Measurements from ENCODE around the gene PPP1CA. TPM values are rescaled to one million over a fixed set of nuclear protein-coding genes. Genes with fewer than 3 reads are reported as not detected.

PPP1CA gene
- polyA plus RNA-seq, 3 donors from 2014 or later = 830 to 1,276 (median 950) TPM

GRCh38 chr11:67389477-67389876 is 12.2 kb downstream of the PPP1CA start:
- H3K9me3 Mint-ChIP-seq = no peaks in the 10 kb centered on the region
- peak overlapping the region; percentile 50 to 87 (median 67) for H3K27ac Mint-ChIP-seq
- peaks cover 0 to 3% (median 0%) of the 10 kb centered on the region in 3 donors for H3K36me3 Mint-ChIP-seq

GRCh38 chr11:67387518-67387917 is 14.1 kb downstream of the PPP1CA start:
- H3K36me3 Mint-ChIP-seq = no peaks in the 10 kb centered on the region

More at GRCh38 chr11:67389477-67389876, 12.2 kb downstream of the PPP1CA start:
- peak overlapping the region; percentile 73 to 79 (median 77) for H3K4me3 Mint-ChIP-seq
- DNase-seq = peak in 2 of 3 donors; percentile 42 to 49
- H3K27me3 Mint-ChIP-seq (ENCODE audit: low read depth in 3 of 3) = peaks cover 4 to 10% (median 6%) of the 10 kb centered on the region in 3 donors
- peaks cover 37 to 38% of the 10 kb centered on the region in 2 donors for H3K4me1 Mint-ChIP-seq

GRCh38 chr11:67387069-67387468 is 14.6 kb downstream of the PPP1CA start:
- Mint-ChIP-seq H3K4me3 (no peak overlapping the region), H3K27ac (no peak overlapping the region), H3K9me3 (no peaks in the 10 kb centered on the region), H3K36me3 (no peaks in the 10 kb centered on the region), H3K4me1 (peaks cover 26 to 27% of the 10 kb centered on the region in 2 donors), H3K27me3 (ENCODE audit: low read depth in 3 of 3) (peaks cover 2 to 10% (median 3%) of the 10 kb centered on the region in 3 donors)
- no peak for DNase-seq

More at GRCh38 chr11:67387518-67387917, 14.1 kb downstream of the PPP1CA start:
- no peaks in the 10 kb centered on the region for H3K9me3 Mint-ChIP-seq
- H3K4me3 Mint-ChIP-seq = peak overlapping the region in 1 of 5 donors; percentile 29
- peaks cover 26 to 27% of the 10 kb centered on the region in 2 donors for H3K4me1 Mint-ChIP-seq
- H3K27me3 Mint-ChIP-seq (ENCODE audit: low read depth in 3 of 3) = peaks cover 4 to 12% (median 6%) of the 10 kb centered on the region in 3 donors
- H3K27ac Mint-ChIP-seq = peak overlapping the region in 1 of 6 donors; percentile 58
- DNase-seq = no peak

- H3K27ac Mint-ChIP-seq = no peak overlapping the region
- no peak overlapping the region for H3K4me3 Mint-ChIP-seq
- H3K27me3 Mint-ChIP-seq (ENCODE audit: low read depth in 3 of 3) = peaks cover 2 to 4% (median 3%) of the 10 kb centered on the region in 3 donors
Measured at GRCh38 chr11:67384851-67385366, 16.7 kb downstream of the PPP1CA start.

GRCh38 chr11:67382276-67383136 is 19.2 kb downstream of the PPP1CA start:
- Mint-ChIP-seq H3K27ac (peak overlapping the region in 3 of 6 donors; percentile 3 to 88 (median 87)), H3K9me3 (no peaks in the 10 kb centered on the region), H3K4me3 (peak overlapping the region in 2 of 5 donors; percentile 26 to 50), H3K4me1 (peaks cover 17 to 19% of the 10 kb centered on the region in 2 donors), H3K36me3 (no peaks in the 10 kb centered on the region), H3K27me3 (ENCODE audit: low read depth in 3 of 3) (peaks cover 2 to 3% (median 2%) of the 10 kb centered on the region in 3 donors)
- DNase-seq = peak; percentile 80 to 84 (median 82)

More at GRCh38 chr11:67384851-67385366, 16.7 kb downstream of the PPP1CA start:
- Mint-ChIP-seq H3K9me3 (no peaks in the 10 kb centered on the region), H3K4me1 (peaks cover 26 to 30% of the 10 kb centered on the region in 2 donors), H3K36me3 (no peaks in the 10 kb centered on the region)
- DNase-seq = no peak

GRCh38 chr11:67381244-67381972 is 20.2 kb downstream of the PPP1CA start:
- Mint-ChIP-seq H3K36me3 (no peaks in the 10 kb centered on the region), H3K27ac (peak overlapping the region; percentile 63 to 84 (median 74)), H3K9me3 (no peaks in the 10 kb centered on the region), H3K4me3 (peak overlapping the region in 3 of 5 donors; percentile 6 to 58 (median 51)), H3K4me1 (peaks cover 17 to 19% of the 10 kb centered on the region in 2 donors), H3K27me3 (ENCODE audit: low read depth in 3 of 3) (peaks cover 3 to 4% (median 4%) of the 10 kb centered on the region in 3 donors)
- no peak for DNase-seq

- H3K4me3 Mint-ChIP-seq = no peak overlapping the region
- H3K27me3 Mint-ChIP-seq (ENCODE audit: low read depth in 3 of 3) = peaks cover 2 to 7% (median 6%) of the 10 kb centered on the region in 3 donors
- H3K27ac Mint-ChIP-seq = no peak overlapping the region
- H3K9me3 Mint-ChIP-seq = no peaks in the 10 kb centered on the region
- peaks cover 23 to 24% of the 10 kb centered on the region in 2 donors for H3K4me1 Mint-ChIP-seq
- DNase-seq = no peak
- H3K36me3 Mint-ChIP-seq = no peaks in the 10 kb centered on the region
Measured at GRCh38 chr11:67379061-67380058, 22.3 kb downstream of the PPP1CA start.

GRCh38 chr11:67378544-67378943 is 23.1 kb downstream of the PPP1CA start:
- peaks cover 3 to 12% (median 9%) of the 10 kb centered on the region in 3 donors for H3K27me3 Mint-ChIP-seq (ENCODE audit: low read depth in 3 of 3)
- peaks cover 29 to 31% of the 10 kb centered on the region in 2 donors for H3K4me1 Mint-ChIP-seq
- H3K36me3 Mint-ChIP-seq = no peaks in the 10 kb centered on the region
- H3K9me3 Mint-ChIP-seq = peaks cover 0 to under 1% (median 0%) of the 10 kb centered on the region in 6 donors
- no peak overlapping the region for H3K27ac Mint-ChIP-seq
- no peak for DNase-seq
- no peak overlapping the region for H3K4me3 Mint-ChIP-seq

- peaks cover 5 to 13% (median 11%) of the 10 kb centered on the region in 3 donors for H3K27me3 Mint-ChIP-seq (ENCODE audit: low read depth in 3 of 3)
- DNase-seq = no peak
- no peaks in the 10 kb centered on the region for H3K36me3 Mint-ChIP-seq
- H3K27ac Mint-ChIP-seq = peak overlapping the region in 3 of 6 donors; percentile 25 to 51 (median 40)
- no peak overlapping the region for H3K4me3 Mint-ChIP-seq
- peaks cover 0 to 2% (median 0%) of the 10 kb centered on the region in 6 donors for H3K9me3 Mint-ChIP-seq
- peaks cover 26 to 29% of the 10 kb centered on the region in 2 donors for H3K4me1 Mint-ChIP-seq
Measured at GRCh38 chr11:67376873-67377808, 24.5 kb downstream of the PPP1CA start.

- Mint-ChIP-seq H3K4me1 (peaks cover 29 to 33% of the 10 kb centered on the region in 2 donors), H3K27me3 (ENCODE audit: low read depth in 3 of 3) (peaks cover 5 to 17% (median 15%) of the 10 kb centered on the region in 3 donors), H3K9me3 (peaks cover 0 to 2% (median 0%) of the 10 kb centered on the region in 6 donors), H3K27ac (peak overlapping the region in 2 of 6 donors; percentile 40 to 46), H3K4me3 (peak overlapping the region in 1 of 5 donors; percentile 18), H3K36me3 (no peaks in the 10 kb centered on the region)
- DNase-seq = no peak
Measured at GRCh38 chr11:67376063-67376820, 25.4 kb downstream of the PPP1CA start.

Measured in immature natural killer cell (primary cell).